HepG2 (cell line): ENCODE measurements around the gene ANKRD31. TPM values are rescaled to one million over a fixed set of nuclear protein-coding genes. Genes with fewer than 3 reads are reported as not detected.

Experiments used
- CBFB ChIP-seq: sonication (generic); formaldehyde crosslinking; IDR thresholded peaks from 2 replicates; pipeline ENCODE4 v1.4.0; 2020; ENCODE audit warnings: missing genetic modification reagents
- KDM4B ChIP-seq: sonication (generic); formaldehyde crosslinking; IDR thresholded peaks from 2 replicates; pipeline ENCODE4 v1.4.0; 2020; ENCODE audit warnings: missing genetic modification reagents
- POLR2AphosphoS2 ChIP-seq: IDR thresholded peaks from 2 replicates; pipeline ENCODE4 v1.6.1; 2011; ENCODE audit warnings: low read depth, low read length, improper control_type of control experiment
- REPIN1 ChIP-seq: sonication (generic); formaldehyde crosslinking; IDR thresholded peaks from 2 replicates; pipeline ENCODE4 v1.8.0; 2022; ENCODE audit warnings: missing genetic modification reagents, low read depth, mild to moderate bottlenecking, borderline replicate concordance
- ZFP90 ChIP-seq: sonication (generic); formaldehyde crosslinking; IDR thresholded peaks from 2 replicates; pipeline ENCODE4 v1.8.0; 2022; ENCODE audit warnings: missing genetic modification reagents, mild to moderate bottlenecking, inconsistent platforms, borderline replicate concordance
- ZFY ChIP-seq: sonication (generic); formaldehyde crosslinking; IDR thresholded peaks from 2 replicates; pipeline ENCODE4 v1.4.0; 2020; ENCODE audit warnings: missing genetic modification reagents
- ZNF451 ChIP-seq: sonication (generic); formaldehyde crosslinking; IDR thresholded peaks from 2 replicates; pipeline ENCODE4 v1.5.0; 2020; ENCODE audit warnings: mild to moderate bottlenecking, missing genetic modification reagents
- ZNF790 ChIP-seq: sonication (generic); formaldehyde crosslinking; IDR thresholded peaks from 2 replicates; pipeline ENCODE4 v1.8.0; 2022; ENCODE audit warnings: missing genetic modification reagents, mild to moderate bottlenecking, borderline replicate concordance
- polyA plus RNA-seq, 8 experiments: library from polyadenylated mRNA; depleted of rRNA in 3 of 8; stranded (reverse) in 7 of 8; unstranded in 1 of 8; fragments of >200 nt; fragmentation: Illumina TruSeq in 4 of 8; extraction: Trizol in 4 of 8; gene quantifications; 2 replicates each; pipeline versions ENCODE4 v1.2.1 to v1.2.3, GENCODE V29; 2011 to 2016; ENCODE audit warnings: low read depth in 4 of 8, missing spikeins in 1 of 8, mixed read lengths in 1 of 8; ENCODE audit not compliant: insufficient read depth in 1 of 8
- total RNA-seq, 5 experiments: library from RNA; depleted of rRNA; stranded (reverse); fragments of >200 nt; fragmentation: Illumina TruSeq; extraction: Trizol; gene quantifications; 2 replicates each; pipeline ENCODE4 v1.2.3, GENCODE V29; 2016; ENCODE audit warnings: low read depth in 1 of 5
- TF ChIP-seq, protein P1 (sequence below): sonication (generic); formaldehyde crosslinking; IDR thresholded peaks from 2 replicates; pipeline ENCODE4 v1.5.0; 2020; ENCODE audit warnings: mild to moderate bottlenecking, missing genetic modification reagents
- TF ChIP-seq, protein P2 (sequence below): sonication (generic); formaldehyde crosslinking; IDR thresholded peaks from 2 replicates; pipeline ENCODE4 v1.5.1; 2020; ENCODE audit warnings: mild to moderate bottlenecking, missing genetic modification reagents, moderate library complexity
- TF ChIP-seq, protein P3 (sequence below): sonication (generic); formaldehyde crosslinking; IDR thresholded peaks from 2 replicates; pipeline ENCODE4 v1.5.0; 2020; ENCODE audit warnings: missing genetic modification reagents
- TF ChIP-seq, protein P4 (sequence below): sonication (generic); formaldehyde crosslinking; IDR thresholded peaks from 2 replicates; pipeline ENCODE4 v1.4.0; 2020; ENCODE audit warnings: mild to moderate bottlenecking, missing genetic modification reagents
- TF ChIP-seq, protein P5 (sequence below): sonication (generic); formaldehyde crosslinking; IDR thresholded peaks from 2 replicates; pipeline ENCODE4 v1.8.0; 2022; ENCODE audit warnings: missing genetic modification reagents, mild to moderate bottlenecking, inconsistent platforms, borderline replicate concordance

ANKRD31 gene
- total and polyA plus RNA-seq, 2 of the 13 experiments (the other 11 are each of a cell fraction or from before 2014, with no cell fraction given) = 0.01 to 0.09 TPM

DNA sequence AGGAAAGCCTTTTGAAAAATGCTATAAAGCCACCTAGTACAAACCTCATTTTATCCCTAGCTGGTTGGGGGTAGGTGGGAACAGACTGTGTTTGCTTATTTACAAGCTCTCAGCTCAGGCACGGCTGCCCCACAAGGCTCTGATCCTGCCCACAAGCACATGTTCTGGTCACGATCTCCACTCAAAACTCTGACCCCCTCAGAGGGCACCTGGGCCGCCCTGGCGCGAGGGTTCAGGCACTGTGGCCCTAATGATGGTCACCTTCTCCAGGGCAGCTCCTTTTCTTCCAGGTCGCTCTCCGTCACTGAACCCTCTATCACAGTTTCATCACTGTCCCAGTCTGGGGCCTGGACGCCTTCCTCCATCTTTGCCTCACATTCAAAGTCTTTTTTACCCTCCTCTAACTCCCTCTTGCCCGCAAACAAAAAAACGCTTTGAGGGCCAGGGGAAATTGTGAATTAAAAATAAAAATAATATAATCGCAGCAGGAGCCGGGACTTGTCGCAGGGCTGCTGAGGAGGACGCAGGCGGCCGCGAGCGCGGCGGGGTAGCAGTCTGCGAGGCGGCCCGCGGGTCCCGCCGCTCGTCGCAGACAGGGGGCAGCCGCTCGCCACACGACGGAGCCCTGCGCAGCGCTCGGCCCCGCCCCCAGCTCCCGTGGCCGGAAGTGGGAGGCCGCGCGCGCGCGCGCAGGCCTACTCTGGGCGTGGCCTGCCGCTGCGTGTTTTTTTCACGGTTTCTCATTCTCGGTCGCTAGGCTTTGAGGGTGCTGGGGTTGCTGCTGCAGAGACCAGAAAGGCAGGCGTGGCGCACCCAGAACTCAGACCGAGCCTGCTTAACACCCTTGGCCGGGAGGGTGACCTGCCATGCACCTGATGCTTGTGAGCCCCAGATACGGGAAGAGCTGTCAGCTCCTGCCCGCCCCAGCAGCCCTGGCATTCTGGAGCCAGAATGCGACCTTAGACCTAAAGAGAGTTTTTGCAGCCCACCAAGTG is at the start of gene ANKRD31 (continued):
- TF ChIP-seq ZFY (CRISPR knock-in tag) = peak; percentile 87
- TF ChIP-seq, protein P1, sequence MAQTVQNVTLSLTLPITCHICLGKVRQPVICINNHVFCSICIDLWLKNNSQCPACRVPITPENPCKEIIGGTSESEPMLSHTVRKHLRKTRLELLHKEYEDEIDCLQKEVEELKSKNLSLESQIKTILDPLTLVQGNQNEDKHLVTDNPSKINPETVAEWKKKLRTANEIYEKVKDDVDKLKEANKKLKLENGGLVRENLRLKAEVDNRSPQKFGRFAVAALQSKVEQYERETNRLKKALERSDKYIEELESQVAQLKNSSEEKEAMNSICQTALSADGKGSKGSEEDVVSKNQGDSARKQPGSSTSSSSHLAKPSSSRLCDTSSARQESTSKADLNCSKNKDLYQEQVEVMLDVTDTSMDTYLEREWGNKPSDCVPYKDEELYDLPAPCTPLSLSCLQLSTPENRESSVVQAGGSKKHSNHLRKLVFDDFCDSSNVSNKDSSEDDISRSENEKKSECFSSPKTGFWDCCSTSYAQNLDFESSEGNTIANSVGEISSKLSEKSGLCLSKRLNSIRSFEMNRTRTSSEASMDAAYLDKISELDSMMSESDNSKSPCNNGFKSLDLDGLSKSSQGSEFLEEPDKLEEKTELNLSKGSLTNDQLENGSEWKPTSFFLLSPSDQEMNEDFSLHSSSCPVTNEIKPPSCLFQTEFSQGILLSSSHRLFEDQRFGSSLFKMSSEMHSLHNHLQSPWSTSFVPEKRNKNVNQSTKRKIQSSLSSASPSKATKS (CRISPR knock-in tag) = no peak
- no peak for TF ChIP-seq KDM4B
- TF ChIP-seq, protein P2, sequence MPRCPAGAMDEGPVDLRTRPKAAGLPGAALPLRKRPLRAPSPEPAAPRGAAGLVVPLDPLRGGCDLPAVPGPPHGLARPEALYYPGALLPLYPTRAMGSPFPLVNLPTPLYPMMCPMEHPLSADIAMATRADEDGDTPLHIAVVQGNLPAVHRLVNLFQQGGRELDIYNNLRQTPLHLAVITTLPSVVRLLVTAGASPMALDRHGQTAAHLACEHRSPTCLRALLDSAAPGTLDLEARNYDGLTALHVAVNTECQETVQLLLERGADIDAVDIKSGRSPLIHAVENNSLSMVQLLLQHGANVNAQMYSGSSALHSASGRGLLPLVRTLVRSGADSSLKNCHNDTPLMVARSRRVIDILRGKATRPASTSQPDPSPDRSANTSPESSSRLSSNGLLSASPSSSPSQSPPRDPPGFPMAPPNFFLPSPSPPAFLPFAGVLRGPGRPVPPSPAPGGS (CRISPR knock-in tag) = peak; percentile 17; the same call in 1 of the 2 replicates
- TF ChIP-seq ZNF790 (CRISPR knock-in tag) = no peak
- TF ChIP-seq CBFB (CRISPR knock-in tag) = 0 out of 2 replicates have a peak, but pooled peaks have one; percentile 29
- TF ChIP-seq, protein P3, sequence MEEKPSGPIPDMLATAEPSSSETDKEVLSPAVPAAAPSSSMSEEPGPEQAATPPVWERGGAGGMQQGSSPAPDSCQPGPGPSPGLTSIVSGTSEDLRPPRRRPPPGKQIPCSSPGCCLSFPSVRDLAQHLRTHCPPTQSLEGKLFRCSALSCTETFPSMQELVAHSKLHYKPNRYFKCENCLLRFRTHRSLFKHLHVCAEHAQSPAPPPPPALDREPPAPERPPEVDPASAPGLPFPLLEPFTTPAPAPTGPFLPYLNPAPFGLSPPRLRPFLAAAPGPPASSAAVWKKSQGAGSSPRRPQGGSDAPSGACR = no peak
- TF ChIP-seq, protein P4, sequence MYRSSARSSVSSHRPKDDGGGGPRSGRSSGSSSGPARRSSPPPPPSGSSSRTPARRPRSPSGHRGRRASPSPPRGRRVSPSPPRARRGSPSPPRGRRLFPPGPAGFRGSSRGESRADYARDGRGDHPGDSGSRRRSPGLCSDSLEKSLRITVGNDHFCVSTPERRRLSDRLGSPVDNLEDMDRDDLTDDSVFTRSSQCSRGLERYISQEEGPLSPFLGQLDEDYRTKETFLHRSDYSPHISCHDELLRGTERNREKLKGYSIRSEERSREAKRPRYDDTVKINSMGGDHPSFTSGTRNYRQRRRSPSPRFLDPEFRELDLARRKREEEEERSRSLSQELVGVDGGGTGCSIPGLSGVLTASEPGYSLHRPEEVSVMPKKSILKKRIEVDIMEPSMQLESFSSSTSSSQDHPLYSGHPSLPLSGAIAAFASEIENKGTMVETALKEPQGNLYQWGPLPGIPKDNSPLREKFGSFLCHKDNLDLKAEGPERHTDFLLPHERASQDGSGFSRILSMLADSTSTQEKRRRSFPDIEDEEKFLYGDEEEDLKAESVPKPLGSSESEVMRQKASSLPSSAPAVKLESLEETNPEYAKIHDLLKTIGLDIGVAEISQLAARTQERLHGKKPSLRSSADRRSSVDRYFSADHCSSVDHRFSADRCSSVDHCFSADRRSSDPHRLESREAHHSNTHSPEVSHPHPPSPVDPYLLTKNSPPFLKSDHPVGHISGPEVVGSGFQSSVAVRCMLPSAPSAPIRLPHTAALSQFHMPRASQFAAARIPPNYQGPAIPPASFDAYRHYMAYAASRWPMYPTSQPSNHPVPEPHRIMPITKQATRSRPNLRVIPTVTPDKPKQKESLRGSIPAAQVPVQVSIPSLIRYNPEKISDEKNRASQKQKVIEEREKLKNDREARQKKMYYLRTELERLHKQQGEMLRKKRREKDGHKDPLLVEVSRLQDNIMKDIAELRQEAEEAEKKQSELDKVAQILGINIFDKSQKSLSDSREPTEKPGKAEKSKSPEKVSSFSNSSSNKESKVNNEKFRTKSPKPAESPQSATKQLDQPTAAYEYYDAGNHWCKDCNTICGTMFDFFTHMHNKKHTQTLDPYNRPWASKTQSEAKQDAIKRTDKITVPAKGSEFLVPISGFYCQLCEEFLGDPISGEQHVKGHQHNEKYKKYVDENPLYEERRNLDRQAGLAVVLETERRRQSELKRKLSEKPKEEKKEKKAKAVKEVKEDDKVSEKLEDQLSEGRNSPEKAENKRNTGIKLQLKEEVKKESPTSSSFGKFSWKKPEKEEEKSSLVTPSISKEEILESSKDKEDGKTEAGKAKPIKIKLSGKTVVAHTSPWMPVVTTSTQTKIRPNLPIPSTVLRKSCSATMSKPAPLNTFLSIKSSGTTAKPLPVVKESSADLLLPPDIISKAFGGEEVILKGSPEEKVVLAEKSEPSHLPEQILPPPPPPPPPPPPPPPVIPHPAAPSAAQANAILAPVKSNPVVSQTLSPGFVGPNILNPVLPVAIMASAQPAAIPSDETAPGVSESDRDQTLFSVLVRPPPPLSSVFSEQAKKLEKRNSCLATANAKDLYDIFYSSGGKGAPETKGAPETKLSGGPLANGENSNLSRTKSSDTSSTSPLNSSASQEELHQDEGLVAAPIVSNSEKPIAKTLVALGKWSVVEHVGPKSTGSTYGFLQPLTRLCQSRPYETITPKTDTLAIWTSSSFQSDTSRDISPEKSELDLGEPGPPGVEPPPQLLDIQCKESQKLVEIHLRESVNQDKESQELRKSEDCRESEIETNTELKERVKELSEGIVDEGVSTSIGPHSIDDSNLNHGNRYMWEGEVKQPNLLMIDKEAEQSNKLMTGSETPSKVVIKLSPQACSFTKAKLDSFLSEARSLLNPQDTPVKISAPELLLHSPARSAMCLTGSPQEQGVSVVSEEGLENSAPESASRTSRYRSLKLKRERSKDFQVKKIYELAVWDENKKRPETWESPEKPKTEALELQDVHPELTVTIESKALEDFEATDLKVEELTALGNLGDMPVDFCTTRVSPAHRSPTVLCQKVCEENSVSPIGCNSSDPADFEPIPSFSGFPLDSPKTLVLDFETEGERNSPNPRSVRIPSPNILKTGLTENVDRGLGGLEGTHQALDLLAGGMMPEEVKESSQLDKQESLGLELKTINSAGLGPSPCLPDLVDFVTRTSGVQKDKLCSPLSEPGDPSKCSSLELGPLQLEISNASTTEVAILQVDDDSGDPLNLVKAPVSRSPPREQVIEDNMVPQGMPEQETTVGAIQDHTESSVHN (CRISPR knock-in tag) = no peak
- TF ChIP-seq REPIN1 = 0 out of 2 replicates have a peak, but pooled peaks have one; percentile 24
- no peak; the same call in 1 of the 2 replicates for TF ChIP-seq ZFP90
- peak; percentile 44; the same call in 1 of the 2 replicates for TF ChIP-seq ZNF451 (CRISPR knock-in tag)
- no peak for TF ChIP-seq POLR2AphosphoS2
- TF ChIP-seq, protein P5, sequence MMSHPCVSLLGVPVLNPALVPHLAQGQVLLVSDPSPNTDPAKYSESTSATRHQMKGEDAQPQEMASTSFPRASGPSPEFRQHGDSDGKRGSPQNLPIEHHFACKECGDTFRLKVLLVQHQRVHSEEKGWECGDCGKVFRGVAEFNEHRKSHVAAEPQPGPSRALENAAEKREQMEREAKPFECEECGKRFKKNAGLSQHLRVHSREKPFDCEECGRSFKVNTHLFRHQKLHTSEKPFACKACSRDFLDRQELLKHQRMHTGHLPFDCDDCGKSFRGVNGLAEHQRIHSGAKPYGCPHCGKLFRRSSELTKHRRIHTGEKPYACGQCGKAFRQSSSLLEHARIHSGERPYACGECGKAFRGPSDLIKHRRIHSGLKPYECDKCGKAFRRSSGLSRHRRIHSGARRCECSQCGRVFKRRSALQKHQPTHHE (CRISPR knock-in tag) = no peak; the same call in 1 of the 2 replicates
